ENCODE measurements around the gene TRPM2. TPM values are rescaled to one million over a fixed set of nuclear protein-coding genes. Genes with fewer than 3 reads are reported as not detected.

TRPM2 gene
- total and polyA plus RNA-seq, 2 donors (not counting 3 experiments of a cell fraction or from before 2014, with no cell fraction given) = not detected

GRCh38 chr21:44330698-44331097, 22.7 kb upstream of the TRPM2 start:
- Histone ChIP-seq H3K4me1 (ENCODE audit: control insufficient read depth, extremely low read depth, insufficient read depth, low read length) (no peaks in the 10 kb centered on the region), H3K4me3 (replicated peaks in 1 of 3; ENCODE audit: insufficient read depth in 1 of 3, low read depth in 1 of 3, low read length in 3 of 3) (no peak overlapping the region)

More at GRCh38 chr21:44330698-44331097, 22.7 kb upstream of the TRPM2 start:
- H3K27me3 ChIP-seq (ENCODE audit: control insufficient read depth in 2 of 2, insufficient read depth in 2 of 2, low read length in 2 of 2) = no peaks in the 10 kb centered on the region
- no peak overlapping the region for H3K27ac ChIP-seq (ENCODE audit: insufficient read depth, low read depth, low read length)
- no peaks in the 10 kb centered on the region for H4K20me1 ChIP-seq (replicated peaks; ENCODE audit: control insufficient read depth, extremely low read depth, insufficient read depth, low read length)
- TF ChIP-seq MYC (IDR thresholded peaks at IDR 0.05; ENCODE audit: low read depth, low read length) (no peak), POLR2A (IDR thresholded peaks at IDR 0.05; ENCODE audit: low read depth, low read length) (no peak), CTCF (IDR thresholded peaks at IDR 0.05; ENCODE audit: extremely low read depth in 1 of 2, insufficient read depth in 1 of 2, low read depth in 1 of 2, low read length in 2 of 2) (no peak), JUN (IDR thresholded peaks at IDR 0.05; ENCODE audit: borderline replicate concordance, insufficient read depth, insufficient read length, low read depth) (no peak), FOS (IDR thresholded peaks at IDR 0.05; ENCODE audit: borderline replicate concordance, insufficient read depth, low read length) (no peak), EZH2 (IDR thresholded peaks at IDR 0.05; ENCODE audit: borderline replicate concordance, low read depth, low read length, severe bottlenecking) (no peak), MAX (IDR thresholded peaks at IDR 0.05; ENCODE audit: insufficient read depth, insufficient read length) (no peak), GATA2 (IDR thresholded peaks at IDR 0.05; ENCODE audit: insufficient read depth, insufficient read length, low read depth, low read length) (no peak), POLR2AphosphoS5 (IDR thresholded peaks at IDR 0.05; ENCODE audit: insufficient read depth, low read depth, low read length) (no peak)
- no peak for DNase-seq (ENCODE audit: low read depth, low spot score)
- ChIA-PET CTCF (interaction anchor here (1.5 kb wide), 1 partner anchor 33 kb away, joined by 4 read pairs; no protein-coding TSS in a partner anchor), POLR2A (no interaction called here)
- H3K9me3 ChIP-seq (replicated peaks; ENCODE audit: control insufficient read depth, insufficient read depth, low read length) = no peaks in the 10 kb centered on the region
- dilution Hi-C loops (cut with MboI; ENCODE audit: extremely low pct_ligation_motif_present, low sequenced_read_pairs) = no loop called here
- BruUV-seq (replicated peaks) = no TSS peak
- no peak overlapping the region for H3K9ac ChIP-seq (replicated peaks; ENCODE audit: extremely low read depth, insufficient read depth, low read length)
- H3K79me2 ChIP-seq (ENCODE audit: control insufficient read depth, insufficient read depth, low read length) = no peaks in the 10 kb centered on the region
- no peaks in the 10 kb centered on the region for H3K9me1 ChIP-seq (replicated peaks; ENCODE audit: control insufficient read depth, extremely low read depth, insufficient read depth, low read length)
- peaks cover 0 to 8% of the 10 kb centered on the region in 2 experiments for H3K36me3 ChIP-seq (ENCODE audit: control insufficient read depth in 2 of 2, extremely low read depth in 1 of 2, insufficient read depth in 2 of 2, low read length in 2 of 2)
- no peak for FAIRE-seq
- intact Hi-C loops (cut with micrococcal nuclease) = no loop called here
- no peak overlapping the region for H2AFZ ChIP-seq (ENCODE audit: low read depth, low read length)
- no peak overlapping the region for H3K4me2 ChIP-seq (ENCODE audit: insufficient read depth, low read length)

Data from endothelial cell of umbilical vein (primary cell).